BE2C (cell line): ENCODE measurements around the gene NT5DC4.

Source experiments
- DNase-seq: peaks from one replicate; pipeline ENCODE4 v3.0.0-alpha.2; 2020
- H3K27me3 ChIP-seq: fragments of 250-450 bp; sonication (Bioruptor Pico); 2 replicates; pipeline ENCODE4 v1.5.1; 2020; ENCODE audit warnings: mild to moderate bottlenecking
- H3K36me3 ChIP-seq: fragments of 250-450 bp; sonication (Bioruptor Pico); 2 replicates; pipeline ENCODE4 v1.5.1; 2020; ENCODE audit warnings: mild to moderate bottlenecking
- H3K4me1 ChIP-seq: fragments of 250-450 bp; sonication (Bioruptor Pico); 2 replicates; pipeline ENCODE4 v1.5.1; 2020
- H3K4me3 ChIP-seq: 2 replicates; pipeline ENCODE4 v1.5.1; 2011; ENCODE audit warnings: low read depth, low read length
- H3K9me3 ChIP-seq: fragments of 250-450 bp; sonication (Bioruptor Pico); 2 replicates; pipeline ENCODE4 v1.5.1; 2020
- CTCF ChIP-seq: IDR thresholded peaks from 2 replicates; pipeline ENCODE4 v1.5.1; 2012; ENCODE audit warnings: mild to moderate bottlenecking, low read depth, low read length

The NT5DC4 gene

GRCh38 chr2:112768432-112768831 is 47.6 kb downstream of the NT5DC4 start:
- no peak for DNase-seq
- no peak for TF ChIP-seq CTCF

GRCh38 chr2:112772322-112772721 is 51.5 kb downstream of the NT5DC4 start:
- Histone ChIP-seq H3K27me3 (no peaks in the 10 kb centered on the region), H3K4me1 (no peaks in the 10 kb centered on the region), H3K4me3 (no peak overlapping the region), H3K9me3 (no peaks in the 10 kb centered on the region), H3K36me3 (no peaks in the 10 kb centered on the region)
- no peak for DNase-seq
- no peak for TF ChIP-seq CTCF

More at GRCh38 chr2:112768432-112768831, 47.6 kb downstream of the NT5DC4 start:
- Histone ChIP-seq H3K27me3 (no peaks in the 10 kb centered on the region), H3K4me3 (no peak overlapping the region), H3K4me1 (no peaks in the 10 kb centered on the region), H3K9me3 (no peaks in the 10 kb centered on the region), H3K36me3 (no peaks in the 10 kb centered on the region)

- H3K4me3 ChIP-seq: no peak overlapping the region
- no peak for DNase-seq
- H3K36me3 ChIP-seq: no peaks in the 10 kb centered on the region
- no peaks in the 10 kb centered on the region for H3K4me1 ChIP-seq
- TF ChIP-seq CTCF: no peak
- H3K9me3 ChIP-seq: no peaks in the 10 kb centered on the region
- H3K27me3 ChIP-seq: no peaks in the 10 kb centered on the region
These were observed 52.2 kb downstream of the NT5DC4 start for GRCh38 chr2:112772911-112773475.

- no peaks in the 10 kb centered on the region for H3K27me3 ChIP-seq
- TF ChIP-seq CTCF: no peak
- H3K9me3 ChIP-seq: no peaks in the 10 kb centered on the region
- H3K4me1 ChIP-seq: no peaks in the 10 kb centered on the region
- H3K36me3 ChIP-seq: no peaks in the 10 kb centered on the region
- DNase-seq: no peak
- no peak overlapping the region for H3K4me3 ChIP-seq
These were observed 52.7 kb downstream of the NT5DC4 start for GRCh38 chr2:112773556-112773955.

GRCh38 chr2:112774536-112775285 is 53.9 kb downstream of the NT5DC4 start:
- Histone ChIP-seq H3K27me3 (no peaks in the 10 kb centered on the region), H3K36me3 (no peaks in the 10 kb centered on the region), H3K4me3 (no peak overlapping the region), H3K9me3 (no peaks in the 10 kb centered on the region), H3K4me1 (no peaks in the 10 kb centered on the region)
- no peak for TF ChIP-seq CTCF
- DNase-seq: no peak

GRCh38 chr2:112776113-112776512 is 55.3 kb downstream of the NT5DC4 start:
- no peak for TF ChIP-seq CTCF
- H3K27me3 ChIP-seq: no peaks in the 10 kb centered on the region
- H3K9me3 ChIP-seq: no peaks in the 10 kb centered on the region
- no peak overlapping the region for H3K4me3 ChIP-seq
- H3K36me3 ChIP-seq: no peaks in the 10 kb centered on the region
- DNase-seq: no peak
- H3K4me1 ChIP-seq: no peaks in the 10 kb centered on the region
